IMR-90 (cell line): ENCODE measurements around the gene RANGRF. TPM values are rescaled to one million over a fixed set of nuclear protein-coding genes. Genes with fewer than 3 reads are reported as not detected.

Source experiments
- ATAC-seq: fragments of 200-7000 bp; cut with Tn5 transposase; 2 replicates; pipeline ENCODE4 v1.9.1; 2020; ENCODE audit warnings: low read depth, mild to moderate bottlenecking, moderate library complexity
- BruUV-seq: library from RNA; stranded (reverse); fragments of 400-500 nt; replicated peaks from 2 replicates; lab custom pipeline; 2021; lab: Mats Ljungman, UMichigan
- CTCF ChIA-PET: fragments of 300-600 bp; formaldehyde crosslinking; extraction: SDS; loops from one replicate; lab custom pipeline; 2021; ENCODE audit warnings: antibody characterized with exemption; lab: Yijun Ruan, JAX
- POLR2A ChIA-PET: fragments of 300-600 bp; sonication (Branson Sonifier 250); formaldehyde crosslinking; loops from one replicate; lab custom pipeline; 2022; ENCODE audit warnings: antibody characterized with exemption; ENCODE audit not compliant: unreplicated experiment; lab: Charles Lee
- DNase-seq: peaks from one replicate; pipeline ENCODE4 v3.0.0; 2013
- H2AFZ ChIP-seq: replicated peaks from 2 replicates; pipeline ENCODE3; 2013; ENCODE audit warnings: low read length, mild to moderate bottlenecking; ENCODE audit not compliant: poor library complexity
- H2AK5ac ChIP-seq: 2 replicates; pipeline ENCODE4 v1.6.1; 2013; ENCODE audit warnings: low read depth, low read length, inconsistent platforms
- H2AK9ac ChIP-seq: replicated peaks from 2 replicates; pipeline ENCODE3; 2013; ENCODE audit warnings: mild to moderate bottlenecking, low read depth, low read length, moderate library complexity; ENCODE audit not compliant: poor library complexity
- H2BK120ac ChIP-seq: 2 replicates; pipeline ENCODE4 v1.6.1; 2013; ENCODE audit warnings: low read depth, low read length, inconsistent platforms
- H2BK15ac ChIP-seq: 3 replicates; pipeline ENCODE4 v1.6.1; 2013; ENCODE audit warnings: low read depth, low read length, inconsistent platforms
- H2BK20ac ChIP-seq: 2 replicates; pipeline ENCODE4 v1.6.1; 2013; ENCODE audit warnings: low read depth, mild to moderate bottlenecking, inconsistent platforms, low read length, moderate library complexity
- H2BK5ac ChIP-seq: 2 replicates; pipeline ENCODE4 v1.6.1; 2013; ENCODE audit warnings: mild to moderate bottlenecking, low read depth, low read length, inconsistent platforms; ENCODE audit not compliant: poor library complexity, severe bottlenecking
- H3K14ac ChIP-seq: replicated peaks from 2 replicates; pipeline ENCODE4 v1.6.1; 2013; ENCODE audit warnings: low read depth, low read length, inconsistent platforms
- H3K18ac ChIP-seq: 2 replicates; pipeline ENCODE4 v1.6.1; 2013; ENCODE audit warnings: low read depth, low read length, control low read depth
- H3K23ac ChIP-seq: 2 replicates; pipeline ENCODE4 v1.6.1; 2013; ENCODE audit warnings: low read depth, low read length, inconsistent platforms
- H3K27ac ChIP-seq: 2 replicates; pipeline ENCODE4 v1.5.1; 2013; ENCODE audit warnings: mild to moderate bottlenecking, control low read depth, low read length; ENCODE audit not compliant: insufficient read depth
- H3K27me3 ChIP-seq: 2 replicates; pipeline ENCODE4 v1.6.1; 2013; ENCODE audit warnings: low read length; ENCODE audit not compliant: control insufficient read depth, insufficient read depth
- H3K36me3 ChIP-seq: 2 replicates; pipeline ENCODE4 v1.6.1; 2013; ENCODE audit warnings: low read length, mixed read lengths; ENCODE audit not compliant: control insufficient read depth, insufficient read depth
- H3K4ac ChIP-seq: 2 replicates; pipeline ENCODE4 v1.6.1; 2013; ENCODE audit warnings: low read depth, low read length, inconsistent platforms
- H3K4me1 ChIP-seq: 2 replicates; pipeline ENCODE4 v1.6.1; 2013; ENCODE audit warnings: low read length, mixed read lengths; ENCODE audit not compliant: control insufficient read depth, insufficient read depth
- H3K4me2 ChIP-seq: 2 replicates; pipeline ENCODE4 v1.6.1; 2013; ENCODE audit warnings: low read depth, mild to moderate bottlenecking, control low read depth, low read length, moderate library complexity
- H3K4me3 ChIP-seq: 2 replicates; pipeline ENCODE4 v1.5.1; 2013; ENCODE audit warnings: low read depth, mild to moderate bottlenecking, control low read depth, low read length, moderate library complexity; ENCODE audit not compliant: insufficient read depth
- H3K56ac ChIP-seq: 2 replicates; pipeline ENCODE4 v1.6.1; 2013; ENCODE audit warnings: low read length, inconsistent platforms; ENCODE audit not compliant: insufficient read depth; ENCODE audit errors: extremely low read depth
- H3K79me1 ChIP-seq, 2 experiments: 2 replicates each; pipeline ENCODE4 v1.6.1; 2013; ENCODE audit warnings: low read length in 2 of 2, inconsistent platforms in 1 of 2, low read depth in 1 of 2
- H3K9ac ChIP-seq: 2 replicates; pipeline ENCODE4 v1.6.1; 2013; ENCODE audit warnings: low read depth, low read length, control low read depth
- H3K9me1 ChIP-seq: 2 replicates; pipeline ENCODE4 v1.6.1; 2013; ENCODE audit warnings: low read length, inconsistent platforms; ENCODE audit not compliant: insufficient read depth
- H3K9me3 ChIP-seq: 2 replicates; pipeline ENCODE4 v1.6.1; 2013; ENCODE audit warnings: low read length; ENCODE audit not compliant: control insufficient read depth, insufficient read depth
- H4K20me1 ChIP-seq: 2 replicates; pipeline ENCODE4 v1.6.1; 2013; ENCODE audit warnings: low read length, inconsistent platforms; ENCODE audit not compliant: insufficient read depth
- H4K5ac ChIP-seq: 2 replicates; pipeline ENCODE4 v1.6.1; 2013; ENCODE audit warnings: mild to moderate bottlenecking, low read depth, low read length, control low read depth
- H4K8ac ChIP-seq, 2 experiments: 2 replicates each; pipeline ENCODE4 v1.6.1; 2013; ENCODE audit warnings: low read depth in 2 of 2, low read length in 2 of 2, control low read depth in 1 of 2, inconsistent platforms in 1 of 2
- H4K91ac ChIP-seq: 2 replicates; pipeline ENCODE4 v1.6.1; 2013; ENCODE audit warnings: low read depth, low read length, inconsistent platforms; ENCODE audit not compliant: insufficient read depth
- CEBPB ChIP-seq: IDR thresholded peaks from 2 replicates; pipeline ENCODE4 v1.6.1; 2012; ENCODE audit warnings: low read depth, low read length, improper control_type of control experiment
- CHD1 ChIP-seq: IDR thresholded peaks from 2 replicates; pipeline ENCODE4 v1.6.1; 2012; ENCODE audit warnings: low read depth, low read length, improper control_type of control experiment
- FOS ChIP-seq: fragments of 150-350 bp; IDR thresholded peaks from 2 replicates; pipeline ENCODE4 v1.6.1; 2016; ENCODE audit warnings: low read depth, low read length
- MAFK ChIP-seq: IDR thresholded peaks from 2 replicates; pipeline ENCODE4 v1.6.1; 2012; ENCODE audit warnings: low read depth, low read length, improper control_type of control experiment
- MAZ ChIP-seq: IDR thresholded peaks from 2 replicates; pipeline ENCODE4 v1.6.1; 2012; ENCODE audit warnings: low read depth, mild to moderate bottlenecking, low read length, improper control_type of control experiment, moderate library complexity, borderline replicate concordance
- RAD21 ChIP-seq: IDR thresholded peaks from 2 replicates; pipeline ENCODE4 v1.6.1; 2012; ENCODE audit warnings: low read length, improper control_type of control experiment
- RFX5 ChIP-seq: IDR thresholded peaks from 2 replicates; pipeline ENCODE4 v1.8.0; 2012; ENCODE audit warnings: low read depth, mild to moderate bottlenecking, low read length, moderate library complexity
- WGBS, 2 experiments: methylation state at CpG; one replicate each; pipeline versions ENCODE4 v1.1.5 to v1.1.7; 2013; ENCODE audit warnings: missing lambda C conversion rate in 2 of 2; ENCODE audit not compliant: insufficient read length in 1 of 2; ENCODE audit errors: extremely low coverage in 2 of 2; 5-methylcytosine and 5-hydroxymethylcytosine counted together
- dilution Hi-C: fragments of 300-500 bp; cut with HindIII; formaldehyde crosslinking; loops from one replicate; pipeline ENCODE4 v1.14.3; 2018; ENCODE audit warnings: low sequenced_read_pairs; ENCODE audit not compliant: unreplicated experiment
- in situ Hi-C: fragments of 300-500 bp; cut with MboI; formaldehyde crosslinking; loops from 3 replicates; pipeline ENCODE4 v1.14.3; 2019; ENCODE audit warnings: low sequenced_read_pairs, inconsistent platforms, mixed read lengths
- intact Hi-C: fragments of 100-400 bp; cut with micrococcal nuclease; formaldehyde crosslinking; loops from 2 replicates; pipeline ENCODE4 v1.10.0; 2022
- polyA plus RNA-seq, 3 experiments: library from polyadenylated mRNA; depleted of rRNA; stranded (reverse); fragments of >200 nt; gene quantifications; 2 replicates each; pipeline ENCODE4 v1.2.3, GENCODE V29; 2012; ENCODE audit warnings: low replicate concordance in 1 of 3
- total RNA-seq: library from RNA; depleted of rRNA; stranded (reverse); fragments of >200 nt; gene quantifications from 2 replicates; pipeline ENCODE4 v1.2.3, GENCODE V29; 2012

RANGRF gene
- total and polyA plus RNA-seq, 2 of the 4 experiments (the other 2 are of a cell fraction), result 19.5 to 36.6 TPM

DNA sequence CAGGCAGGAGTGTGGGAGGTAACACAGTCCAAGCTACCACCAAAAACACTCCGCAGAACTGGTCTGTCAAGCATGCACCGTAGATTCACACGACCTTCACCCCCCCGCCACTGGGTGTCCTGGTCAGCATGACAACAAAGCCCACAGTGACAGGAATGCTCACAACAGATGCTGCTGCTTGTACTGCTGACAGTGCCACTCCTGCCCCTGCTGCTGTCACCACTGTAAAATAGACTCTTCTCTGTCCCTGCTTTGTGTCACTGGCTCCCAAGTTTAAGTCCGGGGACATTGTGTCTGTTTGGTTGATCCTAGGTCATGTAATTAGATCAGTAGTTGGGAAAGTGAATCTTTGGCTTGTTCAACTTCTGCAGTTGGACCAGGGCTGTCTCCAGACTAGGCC, 44.2 kb downstream of the RANGRF start:
- no peak overlapping the region for H2AFZ ChIP-seq
- peaks cover 11% of the 10 kb centered on the region; the same call in 1 of the 2 replicates for H3K27me3 ChIP-seq
- dilution Hi-C loops, result no loop called here

More for the DNA sequence above, 44.2 kb downstream of the RANGRF start:
- Histone ChIP-seq H2BK15ac (no peak overlapping the region), H3K27ac (no peak overlapping the region), H2BK120ac (no peak overlapping the region), H2AK5ac (no peak overlapping the region), H3K9ac (no peak overlapping the region), H2BK20ac (no peak overlapping the region), H3K9me1 (no peaks in the 10 kb centered on the region), H4K5ac (no peak overlapping the region), H3K9me3 (no peaks in the 10 kb centered on the region), H2AK9ac (no peak overlapping the region), H3K18ac (no peak overlapping the region), H4K91ac (no peak overlapping the region), H3K36me3 (no peaks in the 10 kb centered on the region), H3K4ac (no peak overlapping the region), H3K4me1 (no peaks in the 10 kb centered on the region), H3K14ac (no peak overlapping the region), H3K56ac (no peak overlapping the region), H3K79me1 (no peaks in the 10 kb centered on the region), H2BK5ac (no peak overlapping the region), H4K20me1 (no peaks in the 10 kb centered on the region), H3K23ac (no peak overlapping the region), H3K4me3 (no peak overlapping the region), H3K4me2 (no peak overlapping the region), H4K8ac (no peak overlapping the region)
- no peak for TF ChIP-seq MAZ
- TF ChIP-seq FOS, result no peak
- no peak for TF ChIP-seq RAD21
- no peak for TF ChIP-seq RFX5
- TF ChIP-seq CHD1, result no peak
- no peak for TF ChIP-seq MAFK
- TF ChIP-seq CEBPB, result no peak
- WGBS, 2 experiments, result 40% methylated on average over 2 of the region's 5 CpGs; no CpG with 5 or more reads in 1 of the 2 experiments
- ATAC-seq (no peak), DNase-seq (no peak)
- POLR2A ChIA-PET, result no interaction called here
- in situ Hi-C loops (no loop called here), intact Hi-C loops (no loop called here)
- CTCF ChIA-PET, result no interaction called here
- BruUV-seq, result no TSS peak
